ENCODE results near the gene CCDC192.

DNA sequence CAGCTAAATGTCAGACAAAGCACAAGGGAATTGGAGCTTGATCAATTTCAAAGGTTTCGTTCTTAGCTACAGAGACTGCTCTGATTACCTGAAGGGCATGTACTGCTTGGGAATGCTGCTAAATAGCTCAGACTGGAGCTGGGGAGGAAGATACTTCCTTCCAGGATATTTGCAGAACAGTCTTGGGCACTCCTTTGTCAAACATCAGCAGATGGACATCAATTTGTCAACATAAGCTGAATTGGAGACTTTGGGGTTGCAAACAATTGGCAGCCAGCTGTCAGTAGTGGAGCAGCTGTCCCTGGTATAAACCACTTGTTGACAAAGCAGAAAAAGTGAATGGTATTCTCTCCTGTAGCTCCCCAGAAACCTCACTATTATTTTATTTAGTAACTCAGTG lies 182.0 kb downstream of the CCDC192 start:
- TF ChIP-seq, protein P1, sequence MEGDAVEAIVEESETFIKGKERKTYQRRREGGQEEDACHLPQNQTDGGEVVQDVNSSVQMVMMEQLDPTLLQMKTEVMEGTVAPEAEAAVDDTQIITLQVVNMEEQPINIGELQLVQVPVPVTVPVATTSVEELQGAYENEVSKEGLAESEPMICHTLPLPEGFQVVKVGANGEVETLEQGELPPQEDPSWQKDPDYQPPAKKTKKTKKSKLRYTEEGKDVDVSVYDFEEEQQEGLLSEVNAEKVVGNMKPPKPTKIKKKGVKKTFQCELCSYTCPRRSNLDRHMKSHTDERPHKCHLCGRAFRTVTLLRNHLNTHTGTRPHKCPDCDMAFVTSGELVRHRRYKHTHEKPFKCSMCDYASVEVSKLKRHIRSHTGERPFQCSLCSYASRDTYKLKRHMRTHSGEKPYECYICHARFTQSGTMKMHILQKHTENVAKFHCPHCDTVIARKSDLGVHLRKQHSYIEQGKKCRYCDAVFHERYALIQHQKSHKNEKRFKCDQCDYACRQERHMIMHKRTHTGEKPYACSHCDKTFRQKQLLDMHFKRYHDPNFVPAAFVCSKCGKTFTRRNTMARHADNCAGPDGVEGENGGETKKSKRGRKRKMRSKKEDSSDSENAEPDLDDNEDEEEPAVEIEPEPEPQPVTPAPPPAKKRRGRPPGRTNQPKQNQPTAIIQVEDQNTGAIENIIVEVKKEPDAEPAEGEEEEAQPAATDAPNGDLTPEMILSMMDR (IDR thresholded peaks at IDR 0.05): no peak
- TF ChIP-seq POLR2A (IDR thresholded peaks at IDR 0.05): no peak
